Measurements from ENCODE around the gene SGO2.
"Not testable (repeated sequence)": the region's sequence is repeated elsewhere in the genome, so short reads cannot be mapped to it uniquely, and the experiment has no call there.

SGO2 gene

GRCh38 chr2:200627110-200627770, 101.2 kb downstream of the SGO2 start:
- Histone ChIP-seq H3K36me3 (ENCODE audit: control insufficient read depth in 2 of 2, insufficient read depth in 1 of 2, low read length in 2 of 2) (no peaks in the 10 kb centered on the region), H3K9me3 (ENCODE audit: control insufficient read depth, insufficient read depth, low read depth, low read length) (no peaks in the 10 kb centered on the region), H3K27ac (ENCODE audit: extremely low read depth, low read depth, low read length) (no peak overlapping the region), H3K4me3 (ENCODE audit: low read depth, low read length) (no peak overlapping the region), H3K4me1 (ENCODE audit: control insufficient read depth, insufficient read depth, low read length) (no peaks in the 10 kb centered on the region; the same call in 1 of the 2 replicates)
- CTCF ChIA-PET: interaction anchor here (1.6 kb wide), 1 partner anchor 11 kb away, joined by 5 read pairs; no protein-coding TSS in a partner anchor
- TF ChIP-seq YY2 (tag by site-specific recombination; IDR thresholded peaks at IDR 0.05) (no peak), MYNN (tag by site-specific recombination; IDR thresholded peaks at IDR 0.05; ENCODE audit: borderline replicate concordance) (no peak), ZNF248 (tag by site-specific recombination; IDR thresholded peaks at IDR 0.05) (no peak), ZNF175 (tag by site-specific recombination; IDR thresholded peaks at IDR 0.05) (no peak), ZNF138 (tag by site-specific recombination; IDR thresholded peaks at IDR 0.05; ENCODE audit: borderline replicate concordance) (no peak), ZNF280D (tag by site-specific recombination; IDR thresholded peaks at IDR 0.05) (no peak), OVOL3 (tag by site-specific recombination; IDR thresholded peaks at IDR 0.05) (no peak), ZNF311 (tag by site-specific recombination; IDR thresholded peaks at IDR 0.05; ENCODE audit: borderline replicate concordance) (no peak), ZNF449 (tag by site-specific recombination; IDR thresholded peaks at IDR 0.05) (no peak)
- POLR2A ChIA-PET: no interaction called here

- H3K36me3 ChIP-seq (ENCODE audit: control insufficient read depth in 2 of 2, insufficient read depth in 1 of 2, low read length in 2 of 2); H3K27ac ChIP-seq (ENCODE audit: extremely low read depth, low read depth, low read length); H3K4me1 ChIP-seq (ENCODE audit: control insufficient read depth, insufficient read depth, low read length); H3K9me3 ChIP-seq (ENCODE audit: control insufficient read depth, insufficient read depth, low read depth, low read length); POLR2A ChIA-PET; H3K4me3 ChIP-seq (ENCODE audit: low read depth, low read length): not testable (repeated sequence)
- CTCF ChIA-PET: interaction anchor here (1.2 kb wide), 1 partner anchor 29 kb away, joined by 6 read pairs; no protein-coding TSS in a partner anchor
Observed at GRCh38 chr2:200628461-200628860, 102.5 kb downstream of the SGO2 start.

- CTCF ChIA-PET: interaction anchor here (1.0 to 1.5 kb wide), 2 partner anchors 13 to 646 kb away, joined by 4 read pairs; no protein-coding TSS in a partner anchor
- POLR2A ChIA-PET: interaction anchor here (0.6 kb wide), 1 partner anchor 43 kb away, joined by 3 read pairs; no protein-coding TSS in a partner anchor
- TF ChIP-seq SALL2 (tag by site-specific recombination; IDR thresholded peaks at IDR 0.05; ENCODE audit: borderline replicate concordance) (no peak), ZNF830 (tag by site-specific recombination; IDR thresholded peaks at IDR 0.05; ENCODE audit: low read depth) (no peak), ZNF175 (tag by site-specific recombination; IDR thresholded peaks at IDR 0.05) (no peak)
Observed at GRCh38 chr2:200631287-200631686, 105.3 kb downstream of the SGO2 start.

More at GRCh38 chr2:200631287-200631686, 105.3 kb downstream of the SGO2 start:
- H3K27ac ChIP-seq (ENCODE audit: extremely low read depth, low read depth, low read length): no peak overlapping the region
- no peak overlapping the region for H3K4me3 ChIP-seq (ENCODE audit: low read depth, low read length)
- no peaks in the 10 kb centered on the region; the same call in 1 of the 2 replicates for H3K4me1 ChIP-seq (ENCODE audit: control insufficient read depth, insufficient read depth, low read length)
- no peaks in the 10 kb centered on the region for H3K36me3 ChIP-seq (ENCODE audit: control insufficient read depth in 2 of 2, insufficient read depth in 1 of 2, low read length in 2 of 2)
- no peaks in the 10 kb centered on the region for H3K9me3 ChIP-seq (ENCODE audit: control insufficient read depth, insufficient read depth, low read depth, low read length)
